Bronchial epithelial cell (primary cell): ENCODE results near the gene MYO3A. TPM values are rescaled to one million over a fixed set of nuclear protein-coding genes. Genes with fewer than 3 reads are reported as not detected.

Experiments
- DNase-seq: peaks from one replicate; pipeline ENCODE4 v3.0.0-alpha.2; 2010; ENCODE audit warnings: low read depth
- FAIRE-seq: peaks from 2 replicates; lab custom pipeline; 2011; peaks lifted over from hg19 to GRCh38; lab: Jason Lieb, UNC
- H3K27me3 ChIP-seq: 2 replicates; pipeline ENCODE4 v1.5.1; 2011; ENCODE audit warnings: low read length; ENCODE audit not compliant: control insufficient read depth, insufficient read depth
- H3K36me3 ChIP-seq: 2 replicates; pipeline ENCODE4 v1.5.1; 2011; ENCODE audit warnings: low read length; ENCODE audit not compliant: control insufficient read depth, insufficient read depth
- H3K4me3 ChIP-seq: 2 replicates; pipeline ENCODE4 v1.5.1; 2011; ENCODE audit warnings: mild to moderate bottlenecking, low read depth, low read length, control low read depth
- CTCF ChIP-seq: IDR thresholded peaks from 2 replicates; pipeline ENCODE4 v1.5.1; 2011; ENCODE audit warnings: mild to moderate bottlenecking, moderate library complexity, low read length, control low read depth, inconsistent platforms; ENCODE audit not compliant: insufficient read depth, severe bottlenecking
- total RNA-seq: library from RNA; depleted of rRNA; stranded (reverse); fragments of >200 nt; gene quantifications from 2 replicates; pipeline ENCODE4 v1.2.1, GENCODE V29; 2014

MYO3A gene
- total RNA-seq, 1 donor from 2014 or later: not detected

- no peak for TF ChIP-seq CTCF
- H3K4me3 ChIP-seq: no peak overlapping the region
- H3K36me3 ChIP-seq: no peaks in the 10 kb centered on the region
- no peak for DNase-seq
- FAIRE-seq: no peak
- H3K27me3 ChIP-seq: no peaks in the 10 kb centered on the region
Observed at GRCh38 chr10:26112532-26112931, 178.5 kb downstream of the MYO3A start.

GRCh38 chr10:26138613-26139012 is 204.6 kb downstream of the MYO3A start:
- no peak for FAIRE-seq
- Histone ChIP-seq H3K27me3 (no peaks in the 10 kb centered on the region), H3K36me3 (no peaks in the 10 kb centered on the region), H3K4me3 (no peak overlapping the region)
- TF ChIP-seq CTCF: no peak
- no peak for DNase-seq

GRCh38 chr10:26156019-26156418 is 222.0 kb downstream of the MYO3A start:
- no peak for TF ChIP-seq CTCF
- Histone ChIP-seq H3K4me3 (no peak overlapping the region), H3K27me3 (no peaks in the 10 kb centered on the region), H3K36me3 (no peaks in the 10 kb centered on the region)
- DNase-seq: no peak
- FAIRE-seq: no peak

GRCh38 chr10:26157734-26158133 is 223.7 kb downstream of the MYO3A start:
- FAIRE-seq: no peak
- TF ChIP-seq CTCF: no peak
- Histone ChIP-seq H3K4me3 (no peak overlapping the region), H3K27me3 (no peaks in the 10 kb centered on the region), H3K36me3 (no peaks in the 10 kb centered on the region)
- DNase-seq: no peak

GRCh38 chr10:26169466-26169865 is 235.4 kb downstream of the MYO3A start:
- DNase-seq (no peak), FAIRE-seq (no peak)
- TF ChIP-seq CTCF: no peak
- Histone ChIP-seq H3K27me3 (no peaks in the 10 kb centered on the region), H3K4me3 (no peak overlapping the region), H3K36me3 (no peaks in the 10 kb centered on the region)

- no peaks in the 10 kb centered on the region for H3K36me3 ChIP-seq
- DNase-seq (no peak), FAIRE-seq (no peak)
- no peaks in the 10 kb centered on the region for H3K27me3 ChIP-seq
- TF ChIP-seq CTCF: no peak
- H3K4me3 ChIP-seq: no peak overlapping the region
Observed at GRCh38 chr10:26172131-26172530, 238.1 kb downstream of the MYO3A start.
